ENCODE results near the gene RASGRP4. TPM values are rescaled to one million over a fixed set of nuclear protein-coding genes. Genes with fewer than 3 reads are reported as not detected.

RASGRP4 gene
- total and polyA plus RNA-seq, 10 of the 15 experiments (the other 5 are each of a cell fraction or from before 2014, with no cell fraction given), result 0.24 to 7.4 (median 3.3) TPM

DNA sequence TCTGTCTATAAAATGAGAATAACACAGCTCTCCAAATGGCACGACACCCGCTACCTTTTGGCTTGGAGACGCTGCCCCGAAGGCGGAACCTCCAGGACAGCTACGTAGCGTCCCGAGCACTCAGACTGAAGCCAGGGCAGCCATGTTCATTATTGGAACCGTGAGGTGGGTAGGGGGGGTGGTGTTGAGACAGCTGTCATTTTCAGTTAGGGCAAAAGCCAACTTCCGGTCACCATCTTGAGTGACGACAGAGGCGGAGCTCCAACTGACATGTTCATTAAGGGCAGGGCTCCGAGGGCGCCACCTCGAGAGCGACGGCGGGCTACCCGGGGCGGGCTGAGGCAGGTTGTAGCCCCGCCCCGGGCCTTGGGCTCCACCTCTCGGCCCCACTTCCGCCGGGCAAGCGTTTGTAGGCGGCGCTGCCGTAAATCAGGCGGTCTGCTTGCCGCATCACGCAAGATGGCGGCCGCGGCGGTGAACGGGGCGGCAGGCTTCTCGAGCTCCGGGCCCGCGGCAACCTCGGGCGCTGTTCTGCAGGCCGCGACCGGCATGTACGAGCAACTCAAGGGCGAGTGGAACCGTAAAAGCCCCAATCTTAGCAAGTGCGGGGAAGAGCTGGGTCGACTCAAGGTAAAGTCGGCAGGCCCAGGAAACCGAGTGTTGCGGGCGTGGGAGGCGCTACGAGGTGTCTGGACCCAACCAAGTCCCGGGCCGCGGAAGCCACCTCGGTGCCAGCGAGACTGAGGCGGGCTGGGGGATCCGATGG, 51.5 kb downstream of the RASGRP4 start, which contains the start of gene PSMD8 (continued):
- TF ChIP-seq POLR2AphosphoS5 (IDR thresholded peaks at IDR 0.05; ENCODE audit: low read length) (peak; percentile 96), POLR2A (IDR thresholded peaks at IDR 0.05; ENCODE audit: low read depth, low read length) (peak; percentile 100), MEF2B (IDR thresholded peaks at IDR 0.05; ENCODE audit: partially characterized antibody, poor library complexity, severe bottlenecking) (no peak), RB1 (IDR thresholded peaks at IDR 0.05; ENCODE audit: borderline replicate concordance) (peak; percentile 73; the same call in 1 of the 2 replicates), ZNF217 (IDR thresholded peaks at IDR 0.05) (no peak), CREM (IDR thresholded peaks at IDR 0.05; ENCODE audit: low read depth) (peak; percentile 92), CBFB (IDR thresholded peaks at IDR 0.05; ENCODE audit: low read depth) (peak; percentile 69; the same call in 1 of the 2 replicates), JUNB (IDR thresholded peaks at IDR 0.05) (no peak), LARP7 (IDR thresholded peaks at IDR 0.05) (peak; percentile 96), IRF4 (IDR thresholded peaks at IDR 0.05; ENCODE audit: low read depth, low read length) (no peak), CHD4 (IDR thresholded peaks at IDR 0.05) (no peak), ESRRA (IDR thresholded peaks at IDR 0.05; ENCODE audit: low read length) (no peak), GABPA (IDR thresholded peaks at IDR 0.05; ENCODE audit: low read depth) (peak; percentile 84), ZSCAN29 (IDR thresholded peaks at IDR 0.05) (no peak), YY1 (IDR thresholded peaks at IDR 0.05; ENCODE audit: low read depth, low read length) (peak; percentile 96), SRF (IDR thresholded peaks at IDR 0.05; ENCODE audit: low read depth in 2 of 2, low read length in 2 of 2) (0 out of 4 replicates have a peak, but pooled peaks of 1 of the 2 experiments have one; percentile 11)
- TF ChIP-seq, protein P1, sequence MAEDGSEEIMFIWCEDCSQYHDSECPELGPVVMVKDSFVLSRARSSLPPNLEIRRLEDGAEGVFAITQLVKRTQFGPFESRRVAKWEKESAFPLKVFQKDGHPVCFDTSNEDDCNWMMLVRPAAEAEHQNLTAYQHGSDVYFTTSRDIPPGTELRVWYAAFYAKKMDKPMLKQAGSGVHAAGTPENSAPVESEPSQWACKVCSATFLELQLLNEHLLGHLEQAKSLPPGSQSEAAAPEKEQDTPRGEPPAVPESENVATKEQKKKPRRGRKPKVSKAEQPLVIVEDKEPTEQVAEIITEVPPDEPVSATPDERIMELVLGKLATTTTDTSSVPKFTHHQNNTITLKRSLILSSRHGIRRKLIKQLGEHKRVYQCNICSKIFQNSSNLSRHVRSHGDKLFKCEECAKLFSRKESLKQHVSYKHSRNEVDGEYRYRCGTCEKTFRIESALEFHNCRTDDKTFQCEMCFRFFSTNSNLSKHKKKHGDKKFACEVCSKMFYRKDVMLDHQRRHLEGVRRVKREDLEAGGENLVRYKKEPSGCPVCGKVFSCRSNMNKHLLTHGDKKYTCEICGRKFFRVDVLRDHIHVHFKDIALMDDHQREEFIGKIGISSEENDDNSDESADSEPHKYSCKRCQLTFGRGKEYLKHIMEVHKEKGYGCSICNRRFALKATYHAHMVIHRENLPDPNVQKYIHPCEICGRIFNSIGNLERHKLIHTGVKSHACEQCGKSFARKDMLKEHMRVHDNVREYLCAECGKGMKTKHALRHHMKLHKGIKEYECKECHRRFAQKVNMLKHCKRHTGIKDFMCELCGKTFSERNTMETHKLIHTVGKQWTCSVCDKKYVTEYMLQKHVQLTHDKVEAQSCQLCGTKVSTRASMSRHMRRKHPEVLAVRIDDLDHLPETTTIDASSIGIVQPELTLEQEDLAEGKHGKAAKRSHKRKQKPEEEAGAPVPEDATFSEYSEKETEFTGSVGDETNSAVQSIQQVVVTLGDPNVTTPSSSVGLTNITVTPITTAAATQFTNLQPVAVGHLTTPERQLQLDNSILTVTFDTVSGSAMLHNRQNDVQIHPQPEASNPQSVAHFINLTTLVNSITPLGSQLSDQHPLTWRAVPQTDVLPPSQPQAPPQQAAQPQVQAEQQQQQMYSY (CRISPR knock-in tag; IDR thresholded peaks at IDR 0.05), result no peak
- TF ChIP-seq, protein P2, sequence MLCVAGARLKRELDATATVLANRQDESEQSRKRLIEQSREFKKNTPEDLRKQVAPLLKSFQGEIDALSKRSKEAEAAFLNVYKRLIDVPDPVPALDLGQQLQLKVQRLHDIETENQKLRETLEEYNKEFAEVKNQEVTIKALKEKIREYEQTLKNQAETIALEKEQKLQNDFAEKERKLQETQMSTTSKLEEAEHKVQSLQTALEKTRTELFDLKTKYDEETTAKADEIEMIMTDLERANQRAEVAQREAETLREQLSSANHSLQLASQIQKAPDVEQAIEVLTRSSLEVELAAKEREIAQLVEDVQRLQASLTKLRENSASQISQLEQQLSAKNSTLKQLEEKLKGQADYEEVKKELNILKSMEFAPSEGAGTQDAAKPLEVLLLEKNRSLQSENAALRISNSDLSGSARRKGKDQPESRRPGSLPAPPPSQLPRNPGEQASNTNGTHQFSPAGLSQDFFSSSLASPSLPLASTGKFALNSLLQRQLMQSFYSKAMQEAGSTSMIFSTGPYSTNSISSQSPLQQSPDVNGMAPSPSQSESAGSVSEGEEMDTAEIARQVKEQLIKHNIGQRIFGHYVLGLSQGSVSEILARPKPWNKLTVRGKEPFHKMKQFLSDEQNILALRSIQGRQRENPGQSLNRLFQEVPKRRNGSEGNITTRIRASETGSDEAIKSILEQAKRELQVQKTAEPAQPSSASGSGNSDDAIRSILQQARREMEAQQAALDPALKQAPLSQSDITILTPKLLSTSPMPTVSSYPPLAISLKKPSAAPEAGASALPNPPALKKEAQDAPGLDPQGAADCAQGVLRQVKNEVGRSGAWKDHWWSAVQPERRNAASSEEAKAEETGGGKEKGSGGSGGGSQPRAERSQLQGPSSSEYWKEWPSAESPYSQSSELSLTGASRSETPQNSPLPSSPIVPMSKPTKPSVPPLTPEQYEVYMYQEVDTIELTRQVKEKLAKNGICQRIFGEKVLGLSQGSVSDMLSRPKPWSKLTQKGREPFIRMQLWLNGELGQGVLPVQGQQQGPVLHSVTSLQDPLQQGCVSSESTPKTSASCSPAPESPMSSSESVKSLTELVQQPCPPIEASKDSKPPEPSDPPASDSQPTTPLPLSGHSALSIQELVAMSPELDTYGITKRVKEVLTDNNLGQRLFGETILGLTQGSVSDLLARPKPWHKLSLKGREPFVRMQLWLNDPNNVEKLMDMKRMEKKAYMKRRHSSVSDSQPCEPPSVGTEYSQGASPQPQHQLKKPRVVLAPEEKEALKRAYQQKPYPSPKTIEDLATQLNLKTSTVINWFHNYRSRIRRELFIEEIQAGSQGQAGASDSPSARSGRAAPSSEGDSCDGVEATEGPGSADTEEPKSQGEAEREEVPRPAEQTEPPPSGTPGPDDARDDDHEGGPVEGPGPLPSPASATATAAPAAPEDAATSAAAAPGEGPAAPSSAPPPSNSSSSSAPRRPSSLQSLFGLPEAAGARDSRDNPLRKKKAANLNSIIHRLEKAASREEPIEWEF (IDR thresholded peaks at IDR 0.05; ENCODE audit: insufficient replicate concordance, low read depth, low read length), result no peak
- TF ChIP-seq, protein P3, sequence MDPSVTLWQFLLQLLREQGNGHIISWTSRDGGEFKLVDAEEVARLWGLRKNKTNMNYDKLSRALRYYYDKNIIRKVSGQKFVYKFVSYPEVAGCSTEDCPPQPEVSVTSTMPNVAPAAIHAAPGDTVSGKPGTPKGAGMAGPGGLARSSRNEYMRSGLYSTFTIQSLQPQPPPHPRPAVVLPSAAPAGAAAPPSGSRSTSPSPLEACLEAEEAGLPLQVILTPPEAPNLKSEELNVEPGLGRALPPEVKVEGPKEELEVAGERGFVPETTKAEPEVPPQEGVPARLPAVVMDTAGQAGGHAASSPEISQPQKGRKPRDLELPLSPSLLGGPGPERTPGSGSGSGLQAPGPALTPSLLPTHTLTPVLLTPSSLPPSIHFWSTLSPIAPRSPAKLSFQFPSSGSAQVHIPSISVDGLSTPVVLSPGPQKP (IDR thresholded peaks at IDR 0.05; ENCODE audit: low read depth, low read length), result peak; percentile 95

Data from GM12878 (cell line).